Thyroid gland (tissue), 4 donors: ENCODE data around the gene PRG3.

ENCODE experiments used
- CTCF ChIP-seq, 6 experiments: fragments of 200-600 bp in 3 of 6; fragments of 450-650 bp in 3 of 6; sonication (generic) in 3 of 6; IDR thresholded peaks; one replicate each; pipeline ENCODE4 v1.5.1; 2016 to 2019; ENCODE audit warnings: antibody characterized with exemption in 6 of 6, mild to moderate bottlenecking in 2 of 6, inconsistent platforms in 1 of 6, moderate library complexity in 1 of 6
- POLR2A ChIP-seq, 2 donors: fragments of 450-650 bp; IDR thresholded peaks; one replicate each; pipeline ENCODE4 v1.6.1; 2017; ENCODE audit warnings: antibody characterized with exemption in 2 of 2, mild to moderate bottlenecking in 2 of 2, moderate library complexity in 1 of 2

GRCh38 chr11:57375490-57375889 lies 5.5 kb downstream of the PRG3 start:
- TF ChIP-seq POLR2A (IDR thresholded peaks at IDR 0.05) (no peak), CTCF (IDR thresholded peaks at IDR 0.05) (no peak)
